OCI-LY7 (cell line): ENCODE measurements around the gene SPATA32. TPM values are rescaled to one million over a fixed set of nuclear protein-coding genes. Genes with fewer than 3 reads are reported as not detected.
A peak's percentile ranks its signal among the peaks of the same experiment; 100 is the strongest.

Source experiments
- BruUV-seq: library from RNA; stranded (reverse); fragments of 400-500 nt; replicated peaks from 2 replicates; lab custom pipeline; 2021; lab: Mats Ljungman, UMichigan
- CTCF ChIA-PET: fragments of 300-600 bp; sonication (Branson Sonifier 250); formaldehyde crosslinking; loops from one replicate; lab custom pipeline; 2022; ENCODE audit warnings: antibody characterized with exemption; ENCODE audit not compliant: unreplicated experiment; lab: Charles Lee
- POLR2A ChIA-PET: fragments of 300-600 bp; sonication (Branson Sonifier 250); formaldehyde crosslinking; loops from one replicate; lab custom pipeline; 2022; ENCODE audit warnings: antibody characterized with exemption; lab: Charles Lee
- DNase-seq: peaks from one replicate; pipeline ENCODE4 v3.0.0-alpha.2; 2015; ENCODE audit warnings: low spot score
- H2AFZ ChIP-seq: fragments of 200-600 bp; sonication (generic), shearing (Covaris generic); 2 replicates; pipeline ENCODE4 v1.6.1; 2014; ENCODE audit warnings: mild to moderate bottlenecking, antibody characterized with exemption, low read length, moderate library complexity
- H3K27ac ChIP-seq: fragments of 200-600 bp; sonication (generic); 2 replicates; pipeline ENCODE4 v1.5.1; 2014; ENCODE audit warnings: mixed run types, low read depth, mild to moderate bottlenecking, moderate library complexity, low read length, inconsistent platforms; ENCODE audit not compliant: poor library complexity, severe bottlenecking
- H3K36me3 ChIP-seq: fragments of 200-600 bp; sonication (generic); 2 replicates; pipeline ENCODE4 v1.6.1; 2014; ENCODE audit warnings: mild to moderate bottlenecking, antibody characterized with exemption, low read length, moderate library complexity, mixed read lengths; ENCODE audit not compliant: insufficient read depth
- H3K4me1 ChIP-seq: fragments of 200-600 bp; sonication (generic); 2 replicates; pipeline ENCODE4 v1.5.1; 2014; ENCODE audit warnings: mild to moderate bottlenecking, low read length; ENCODE audit not compliant: insufficient read depth, poor library complexity, severe bottlenecking
- H3K4me2 ChIP-seq: fragments of 200-600 bp; sonication (generic); 2 replicates; pipeline ENCODE4 v1.6.1; 2014; ENCODE audit warnings: mild to moderate bottlenecking, low read length
- H3K4me3 ChIP-seq: fragments of 200-600 bp; sonication (generic); 2 replicates; pipeline ENCODE4 v1.5.1; 2014; ENCODE audit warnings: mild to moderate bottlenecking, low read depth, low read length; ENCODE audit not compliant: poor library complexity, severe bottlenecking
- H3K79me2 ChIP-seq: fragments of 200-600 bp; sonication (generic); 2 replicates; pipeline ENCODE4 v1.6.1; 2016; ENCODE audit warnings: low read depth, mild to moderate bottlenecking, low read length, moderate library complexity, mixed read lengths; ENCODE audit not compliant: insufficient read depth
- H3K9me2 ChIP-seq: fragments of 200-600 bp; sonication (generic); 2 replicates; pipeline ENCODE4 v1.6.1; 2016; ENCODE audit warnings: mild to moderate bottlenecking, low read length, mixed read lengths; ENCODE audit not compliant: insufficient read depth
- H3K9me3 ChIP-seq: fragments of 200-600 bp; sonication (generic); 2 replicates; pipeline ENCODE4 v1.6.1; 2014; ENCODE audit warnings: mild to moderate bottlenecking, mixed run types, low read length, mixed read lengths
- H4K20me1 ChIP-seq: fragments of 200-600 bp; sonication (generic); 2 replicates; pipeline ENCODE4 v1.6.1; 2014; ENCODE audit warnings: mild to moderate bottlenecking, antibody characterized with exemption, low read length, moderate library complexity, mixed read lengths; ENCODE audit not compliant: insufficient read depth
- EZH2phosphoT487 ChIP-seq: fragments of 200-600 bp; sonication (generic); IDR thresholded peaks from 2 replicates; pipeline ENCODE4 v1.6.1; 2018; ENCODE audit warnings: low read depth, borderline replicate concordance, mild to moderate bottlenecking, mixed run types, antibody characterized with exemption, low read length, moderate library complexity, mixed read lengths
- intact Hi-C: fragments of 100-400 bp; cut with micrococcal nuclease; formaldehyde crosslinking; loops from one replicate; pipeline ENCODE4 v1.10.0; 2022; ENCODE audit not compliant: unreplicated experiment
- total RNA-seq, 2 experiments: library from RNA; depleted of rRNA in 1 of 2; stranded (reverse); fragments of >200 nt in 1 of 2; shearing (Covaris generic) in 1 of 2; gene quantifications; 2 replicates each; pipeline ENCODE4 v1.2.3, GENCODE V29; 2014 to 2022
- TF ChIP-seq, protein P1 (sequence below): fragments of 200-600 bp; sonication (generic); conservative IDR thresholded peaks from 2 replicates; pipeline ENCODE4 v1.5.1; 2014; ENCODE audit warnings: mild to moderate bottlenecking, antibody characterized with exemption, low read length, moderate library complexity, mixed read lengths

Gene SPATA32
- total RNA-seq, 2 experiments from 2014 or later = not detected

DNA sequence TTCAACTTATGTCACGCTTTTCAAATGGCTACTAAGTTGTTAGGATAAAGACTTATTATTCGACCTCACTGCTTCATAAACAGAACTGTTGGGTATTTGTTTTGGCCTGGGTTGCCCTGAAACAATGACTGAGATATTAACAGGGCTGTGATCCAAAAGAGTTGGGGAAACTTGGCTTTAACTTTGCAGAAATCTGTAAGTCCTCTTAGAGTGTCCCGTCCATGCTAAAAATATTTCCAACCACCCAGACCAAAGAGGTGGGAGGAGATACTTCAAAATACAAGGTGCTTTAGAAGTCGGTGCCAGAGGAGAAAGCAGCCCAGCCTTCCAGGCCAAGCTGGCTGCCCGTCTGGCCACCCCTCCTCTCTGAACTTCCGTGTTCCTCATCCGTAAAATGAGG is 16.1 kb upstream of the SPATA32 start:
- intact Hi-C loops = loop anchor here (1.0 kb wide), 2 partner anchors 39 to 107 kb away; partner anchors contain the start of gene MAP3K14
- no peak overlapping the region for H3K4me2 ChIP-seq
- POLR2A ChIA-PET = interaction anchor here (0.6 kb wide), 1 partner anchor 37 kb away, joined by 3 read pairs; no protein-coding TSS in a partner anchor

DNA sequence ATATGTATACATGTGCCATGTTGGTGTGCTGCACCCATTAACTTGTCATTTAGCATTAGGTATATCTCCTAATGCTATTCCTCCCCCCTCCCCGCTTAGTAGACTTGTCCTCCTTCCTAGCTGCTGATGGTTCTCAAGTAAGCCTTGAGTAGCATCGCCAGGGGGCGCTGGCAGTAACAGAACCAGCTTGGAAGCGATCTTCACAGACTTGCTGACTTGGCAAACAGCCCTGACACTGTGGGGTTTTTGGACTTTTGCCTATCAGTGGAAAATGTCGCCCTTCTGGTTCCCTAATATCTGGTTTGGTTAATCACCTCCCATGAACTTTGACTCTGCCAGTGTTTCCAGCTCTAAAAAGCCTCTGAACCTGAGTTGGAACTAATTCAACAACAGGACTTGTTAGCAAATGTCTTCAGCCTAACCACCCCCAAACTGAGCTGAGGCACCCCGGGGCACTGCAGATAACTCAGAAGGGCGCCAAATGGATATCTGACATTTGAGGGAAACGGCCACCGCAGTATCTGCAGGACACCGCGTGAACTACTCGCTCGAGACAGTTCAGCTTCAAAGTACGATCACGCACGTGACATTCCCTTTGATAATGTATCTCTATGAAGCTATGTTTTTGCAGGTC is 15.4 kb upstream of the SPATA32 start:
- Histone ChIP-seq H3K4me2 (no peak overlapping the region), H3K27ac (no peak overlapping the region)
- BruUV-seq = no TSS peak

More for the DNA sequence above, 16.1 kb upstream of the SPATA32 start:
- TF ChIP-seq, protein P1, sequence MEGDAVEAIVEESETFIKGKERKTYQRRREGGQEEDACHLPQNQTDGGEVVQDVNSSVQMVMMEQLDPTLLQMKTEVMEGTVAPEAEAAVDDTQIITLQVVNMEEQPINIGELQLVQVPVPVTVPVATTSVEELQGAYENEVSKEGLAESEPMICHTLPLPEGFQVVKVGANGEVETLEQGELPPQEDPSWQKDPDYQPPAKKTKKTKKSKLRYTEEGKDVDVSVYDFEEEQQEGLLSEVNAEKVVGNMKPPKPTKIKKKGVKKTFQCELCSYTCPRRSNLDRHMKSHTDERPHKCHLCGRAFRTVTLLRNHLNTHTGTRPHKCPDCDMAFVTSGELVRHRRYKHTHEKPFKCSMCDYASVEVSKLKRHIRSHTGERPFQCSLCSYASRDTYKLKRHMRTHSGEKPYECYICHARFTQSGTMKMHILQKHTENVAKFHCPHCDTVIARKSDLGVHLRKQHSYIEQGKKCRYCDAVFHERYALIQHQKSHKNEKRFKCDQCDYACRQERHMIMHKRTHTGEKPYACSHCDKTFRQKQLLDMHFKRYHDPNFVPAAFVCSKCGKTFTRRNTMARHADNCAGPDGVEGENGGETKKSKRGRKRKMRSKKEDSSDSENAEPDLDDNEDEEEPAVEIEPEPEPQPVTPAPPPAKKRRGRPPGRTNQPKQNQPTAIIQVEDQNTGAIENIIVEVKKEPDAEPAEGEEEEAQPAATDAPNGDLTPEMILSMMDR = no peak
- no peak for TF ChIP-seq EZH2phosphoT487
- H3K36me3 ChIP-seq = peaks cover 35% of the 10 kb centered on the region
- no peaks in the 10 kb centered on the region for H3K9me3 ChIP-seq
- no peak overlapping the region for H3K27ac ChIP-seq
- CTCF ChIA-PET = interaction anchor here (0.8 to 2.2 kb wide), 5 partner anchors 33 to 107 kb away, joined by 3 to 11 read pairs (median 8); partner anchors contain the start of gene MAP3K14
- H3K4me3 ChIP-seq = no peak overlapping the region
- no peak overlapping the region for H2AFZ ChIP-seq
- H3K4me1 ChIP-seq = no peaks in the 10 kb centered on the region
- no peaks in the 10 kb centered on the region for H3K9me2 ChIP-seq
- H4K20me1 ChIP-seq = no peaks in the 10 kb centered on the region
- H3K79me2 ChIP-seq = no peaks in the 10 kb centered on the region
- DNase-seq = no peak
- BruUV-seq = no TSS peak

More for the DNA sequence above, 15.4 kb upstream of the SPATA32 start:
- Histone ChIP-seq H3K9me2 (no peaks in the 10 kb centered on the region), H4K20me1 (no peaks in the 10 kb centered on the region), H3K4me1 (no peaks in the 10 kb centered on the region), H3K9me3 (no peaks in the 10 kb centered on the region), H2AFZ (no peak overlapping the region), H3K36me3 (peaks cover 29% of the 10 kb centered on the region), H3K79me2 (no peaks in the 10 kb centered on the region), H3K4me3 (no peak overlapping the region)
- no peak for TF ChIP-seq EZH2phosphoT487
- TF ChIP-seq, protein P1 = peak; percentile 88
- intact Hi-C loops = loop anchor here (1.0 kb wide), 2 partner anchors 40 to 108 kb away; partner anchors contain the start of gene MAP3K14
- peak; percentile 92 for DNase-seq
- POLR2A ChIA-PET = interaction anchor here (0.6 to 1.1 kb wide), 3 partner anchors 25 to 421 kb away, joined by 3 to 6 read pairs (median 3); no protein-coding TSS in a partner anchor
- CTCF ChIA-PET = interaction anchor here (0.6 to 2.2 kb wide), 6 partner anchors 31 to 108 kb away, joined by 3 to 11 read pairs (median 7); partner anchors contain the start of gene MAP3K14
